Lower leg skin (tissue), 3 donors: ENCODE data around the gene GRPR.

Experiments used
- CTCF ChIP-seq, 3 donors: fragments of 450-650 bp; IDR thresholded peaks; one replicate each; pipeline ENCODE4 v1.5.1; 2016; ENCODE audit warnings: antibody characterized with exemption in 3 of 3, mild to moderate bottlenecking in 3 of 3, moderate library complexity in 2 of 3
- POLR2A ChIP-seq, 2 donors: fragments of 450-650 bp; IDR thresholded peaks; one replicate each; pipeline ENCODE4 v1.6.1; 2016 to 2017; ENCODE audit warnings: antibody characterized with exemption in 2 of 2, mild to moderate bottlenecking in 1 of 2, moderate library complexity in 1 of 2

GRCh38 chrX:16113978-16114565 lies 9.3 kb upstream of the GRPR start:
- no peak for TF ChIP-seq CTCF (IDR thresholded peaks at IDR 0.05)
- no peak for TF ChIP-seq POLR2A (IDR thresholded peaks at IDR 0.05)
